Measurements from ENCODE around the gene GPC1.
"Not testable (repeated sequence)": the region's sequence is repeated elsewhere in the genome, so short reads cannot be mapped to it uniquely, and the experiment has no call there.

The GPC1 gene

DNA sequence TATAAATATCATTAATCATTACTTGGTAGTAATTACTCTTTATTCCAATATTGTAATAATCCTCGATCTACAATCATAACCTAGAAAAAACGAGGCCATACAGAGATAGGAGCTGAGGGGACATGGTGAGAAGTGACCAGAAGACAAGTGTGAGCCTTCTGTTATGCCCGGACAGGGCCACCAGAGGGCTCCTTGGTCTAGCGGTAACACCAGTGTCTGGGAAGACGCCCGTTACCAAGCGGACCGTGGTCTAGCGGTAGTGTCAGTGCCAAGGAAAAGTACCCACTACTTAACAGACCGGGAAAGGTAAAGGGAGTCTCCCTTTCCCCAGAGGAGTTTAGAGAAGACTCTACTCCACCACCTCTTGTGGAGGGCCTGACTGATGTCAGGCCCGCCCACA lies 59.5 kb downstream of the GPC1 start:
- DNase-seq (ENCODE audit: low read depth in 2 of 2, low spot score in 1 of 2), result not testable (repeated sequence)

DNA sequence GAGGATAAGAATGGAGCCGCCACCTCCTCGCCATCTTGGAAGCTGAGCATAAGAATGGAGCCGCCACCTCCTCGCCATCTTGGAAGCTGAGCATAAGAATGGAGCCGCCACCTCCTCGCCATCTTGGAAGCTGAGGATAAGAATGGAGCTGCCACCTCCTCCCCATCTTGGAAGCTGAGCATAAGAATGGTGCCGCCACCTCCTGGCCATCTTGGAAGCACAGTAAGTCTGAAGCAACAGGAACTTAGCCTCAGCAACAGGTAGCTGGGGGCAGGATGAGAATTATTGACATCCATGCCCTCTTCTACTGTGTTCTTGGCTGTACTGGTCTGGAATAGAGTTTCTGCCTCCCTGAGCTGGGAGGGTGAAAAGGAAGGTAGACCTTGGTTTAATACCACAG lies 61.6 kb downstream of the GPC1 start:
- DNase-seq (ENCODE audit: low read depth in 2 of 2, low spot score in 1 of 2), result not testable (repeated sequence)

DNA sequence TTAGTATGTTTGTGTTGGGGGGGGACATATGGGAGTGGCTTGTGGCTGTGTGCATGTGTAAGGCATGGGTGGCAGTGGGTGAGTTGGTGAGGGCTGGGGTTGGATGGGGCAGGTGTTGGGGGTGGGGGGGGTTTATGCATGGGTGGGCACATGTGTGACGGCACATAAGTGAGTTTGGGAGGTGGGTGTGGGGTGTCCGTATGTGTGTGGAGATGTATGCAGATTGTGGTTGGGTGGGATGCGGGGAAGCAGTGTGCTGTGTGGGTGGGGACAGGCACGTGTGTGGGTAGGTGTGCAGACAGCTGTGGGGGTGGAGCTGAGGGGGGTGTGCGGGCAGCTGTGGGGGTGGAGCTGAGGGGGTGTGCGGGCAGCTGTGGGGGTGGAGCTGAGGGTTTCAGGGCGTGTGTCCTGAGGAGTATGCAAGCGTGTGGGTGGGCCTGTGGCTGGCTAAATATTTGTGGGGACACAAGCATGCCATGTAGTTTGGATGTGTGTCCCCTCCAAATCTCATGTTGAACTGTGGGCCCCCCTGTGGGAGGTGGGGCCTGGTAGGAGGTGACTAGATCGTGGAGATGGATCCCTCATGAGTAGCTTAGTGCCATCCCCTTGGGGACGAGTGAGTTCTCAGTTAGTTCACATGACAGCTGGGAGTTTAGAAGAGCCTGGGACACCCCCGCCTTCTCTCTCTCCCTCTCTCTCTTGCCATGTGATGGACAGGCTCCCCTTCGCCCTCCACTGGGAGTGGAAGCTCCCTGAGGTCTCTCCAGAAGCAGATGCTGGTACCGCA lies 62.9 kb downstream of the GPC1 start:
- no peak for DNase-seq (ENCODE audit: low read depth in 2 of 2, low spot score in 1 of 2)

DNA sequence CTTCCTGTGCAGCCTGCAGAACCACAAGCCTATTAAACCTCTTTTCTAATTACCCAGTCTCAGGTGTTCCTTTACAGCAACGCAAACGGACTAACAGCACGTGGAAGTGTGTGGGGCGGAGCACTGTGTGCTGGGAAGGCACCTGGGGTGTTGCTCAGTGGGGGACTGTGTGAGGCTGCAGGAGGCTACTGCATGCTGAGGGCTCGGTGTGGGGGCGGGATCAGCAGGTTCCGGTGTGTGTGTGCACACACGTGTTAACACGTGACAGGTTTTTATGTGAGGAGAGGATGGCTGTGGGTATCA lies 63.4 kb downstream of the GPC1 start:
- no peak for DNase-seq (ENCODE audit: low read depth in 2 of 2, low spot score in 1 of 2)

DNA sequence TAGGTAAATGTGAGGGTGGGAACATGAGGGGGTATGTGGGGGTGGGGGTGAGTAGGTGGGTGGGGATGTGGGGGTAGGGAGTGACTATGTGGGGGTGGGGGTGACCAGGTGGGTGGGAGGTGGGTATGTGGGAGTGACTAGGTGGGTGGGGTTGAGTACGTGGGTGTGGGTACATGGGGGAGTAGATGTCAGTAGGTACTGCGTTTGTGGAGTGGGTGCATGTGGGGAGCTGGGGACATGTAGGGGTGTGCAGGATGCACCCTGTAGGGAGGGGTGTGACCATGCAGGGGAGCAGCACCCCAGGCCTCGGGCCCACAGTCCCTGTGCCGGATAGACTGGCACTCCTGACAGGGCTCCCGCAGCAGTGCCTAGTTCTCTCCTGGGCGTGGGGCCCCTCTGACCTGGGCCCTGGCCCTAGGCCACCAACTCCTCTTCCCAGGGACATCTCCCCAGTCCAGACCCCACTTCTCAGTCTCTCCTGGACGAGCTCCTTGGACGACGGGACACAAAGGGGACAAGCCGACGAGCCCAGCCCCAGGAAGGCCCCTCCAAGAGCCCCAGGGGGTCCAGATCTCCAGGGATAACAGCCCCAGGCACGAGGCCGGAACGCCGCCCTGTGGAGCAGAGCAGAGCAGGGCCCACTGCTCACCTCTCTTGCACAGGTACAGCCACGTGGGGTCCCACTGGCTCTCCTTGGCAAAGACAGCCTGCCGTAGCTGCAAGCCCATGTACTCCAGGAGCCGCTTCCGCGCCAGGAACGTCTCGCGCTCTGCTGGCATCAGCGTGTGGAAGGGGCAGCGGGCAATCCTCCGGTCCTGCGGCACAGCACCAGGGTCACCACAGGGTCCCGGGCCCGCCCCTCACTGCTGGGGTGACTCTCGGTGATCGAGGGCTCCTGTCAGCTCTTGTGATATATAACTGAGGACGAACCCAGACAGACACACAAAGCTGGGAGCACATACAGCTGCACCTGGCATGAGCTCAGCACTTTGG lies 64.1 kb downstream of the GPC1 start:
- no peak for DNase-seq (ENCODE audit: low read depth in 2 of 2, low spot score in 1 of 2)

DNA sequence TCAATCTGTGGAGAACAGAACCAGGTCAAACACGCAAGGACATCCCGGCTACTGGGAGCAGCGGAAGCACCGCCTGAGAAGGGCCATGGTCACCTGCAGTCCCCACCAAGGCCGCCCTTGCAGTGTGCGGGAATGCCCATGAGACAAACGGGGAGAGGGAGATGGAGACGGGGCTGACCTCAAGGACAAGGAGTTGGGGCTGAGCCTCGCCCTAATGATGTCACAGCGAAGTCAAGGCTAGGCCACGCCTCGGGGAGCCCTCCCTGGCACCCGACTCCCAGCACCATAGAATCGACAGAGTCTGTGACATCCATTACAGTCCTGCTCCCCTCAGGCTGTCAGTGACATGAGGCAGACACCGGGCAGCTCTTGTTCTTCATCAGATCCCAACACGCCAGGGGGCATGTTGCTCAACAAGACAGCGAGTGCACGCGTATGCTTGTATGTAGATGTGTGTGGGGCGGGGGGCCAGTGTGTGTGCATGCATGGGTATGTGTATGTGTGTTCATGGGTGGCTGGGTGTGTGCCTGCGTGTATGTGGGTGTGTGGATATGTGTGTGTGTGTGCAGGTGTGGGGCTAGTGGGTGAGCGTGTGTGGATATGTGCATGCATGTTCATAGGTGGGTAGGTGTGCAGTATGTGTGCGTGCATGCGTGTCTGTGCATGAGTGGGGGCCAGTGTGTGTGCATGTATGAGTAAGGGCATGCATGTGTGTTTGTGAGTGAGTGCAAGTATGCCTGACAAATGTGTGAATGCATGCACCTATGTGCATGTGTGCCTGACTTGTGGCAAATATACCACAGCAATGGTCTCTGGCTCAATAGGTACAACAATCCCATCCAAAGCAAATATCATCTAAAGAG lies 65.3 kb downstream of the GPC1 start:
- no peak for DNase-seq (ENCODE audit: low read depth in 2 of 2, low spot score in 1 of 2)

DNA sequence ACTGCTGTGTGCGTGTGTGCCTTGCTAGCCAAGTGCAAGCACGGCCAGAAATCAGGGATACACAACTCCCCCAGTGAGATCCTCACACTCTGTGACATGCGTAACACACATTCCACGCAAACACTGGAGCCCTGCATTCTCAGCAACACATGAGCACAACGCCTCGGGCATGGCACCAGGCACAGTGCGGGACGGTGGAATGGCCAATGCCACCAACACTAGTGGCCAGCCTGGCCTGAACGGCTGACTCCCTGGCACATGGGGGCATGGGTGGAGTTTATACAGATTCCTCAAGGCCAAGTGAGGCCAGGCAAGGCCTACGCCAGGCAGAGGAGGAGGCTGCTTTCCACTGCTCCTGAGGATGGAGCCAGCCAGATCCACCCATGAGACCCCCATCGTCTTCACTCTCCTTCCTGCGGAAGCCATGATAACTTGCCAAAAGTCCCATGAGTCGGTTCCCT lies 66.1 kb downstream of the GPC1 start:
- DNase-seq (ENCODE audit: low read depth in 2 of 2, low spot score in 1 of 2), result no peak

DNA sequence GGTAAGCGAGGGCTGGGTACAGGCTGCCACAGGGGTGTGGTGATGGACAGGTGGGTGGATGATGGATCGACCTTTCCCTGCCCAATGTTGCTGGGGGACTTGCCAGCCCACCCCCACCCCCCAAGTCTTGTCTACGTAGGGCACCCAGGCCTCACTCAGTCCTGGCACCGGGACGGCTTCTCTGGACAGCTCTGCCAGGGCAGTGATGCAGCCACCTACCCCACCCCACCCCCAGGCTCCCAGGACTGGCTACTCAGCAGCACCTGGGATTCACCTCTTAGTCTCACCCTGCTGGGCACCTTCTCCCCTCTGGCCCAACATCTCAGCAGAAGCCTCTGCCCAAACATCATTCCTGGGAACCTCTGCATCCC lies 66.6 kb downstream of the GPC1 start:
- no peak for DNase-seq (ENCODE audit: low read depth in 2 of 2, low spot score in 1 of 2)

DNA sequence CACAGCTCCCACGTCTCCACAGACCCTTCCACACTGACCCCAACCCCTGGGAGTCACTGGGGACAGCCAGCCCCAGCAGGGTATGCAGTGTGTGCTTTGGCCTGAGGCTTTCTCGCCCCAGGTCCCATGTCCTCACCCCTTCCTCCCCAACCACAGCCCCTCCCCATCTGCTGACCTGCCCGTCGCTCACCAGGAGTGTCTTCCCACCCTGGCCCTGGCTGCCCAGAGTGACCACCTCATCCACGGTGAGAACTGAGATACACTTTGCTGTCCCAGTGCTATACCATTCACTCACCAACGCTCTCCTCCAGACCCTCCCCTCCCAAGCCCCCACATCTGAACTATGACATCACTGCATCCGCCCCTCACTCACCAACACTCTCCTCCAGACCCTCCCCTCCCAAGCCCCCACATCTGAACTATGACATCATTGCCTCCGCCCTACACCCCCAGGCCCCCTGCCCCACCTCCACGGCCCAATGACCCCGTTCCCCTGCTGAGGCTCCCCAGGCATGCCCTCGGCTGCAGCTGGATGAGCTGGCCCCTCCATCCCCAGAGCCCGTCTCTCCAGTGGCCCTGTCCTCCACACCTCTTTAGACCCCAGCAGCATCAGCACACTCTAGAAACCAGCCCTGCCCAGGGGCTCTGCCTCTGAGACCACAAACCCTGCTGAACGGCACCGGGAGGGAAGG lies 67.1 kb downstream of the GPC1 start:
- no peak for DNase-seq (ENCODE audit: low read depth in 2 of 2, low spot score in 1 of 2)

DNA sequence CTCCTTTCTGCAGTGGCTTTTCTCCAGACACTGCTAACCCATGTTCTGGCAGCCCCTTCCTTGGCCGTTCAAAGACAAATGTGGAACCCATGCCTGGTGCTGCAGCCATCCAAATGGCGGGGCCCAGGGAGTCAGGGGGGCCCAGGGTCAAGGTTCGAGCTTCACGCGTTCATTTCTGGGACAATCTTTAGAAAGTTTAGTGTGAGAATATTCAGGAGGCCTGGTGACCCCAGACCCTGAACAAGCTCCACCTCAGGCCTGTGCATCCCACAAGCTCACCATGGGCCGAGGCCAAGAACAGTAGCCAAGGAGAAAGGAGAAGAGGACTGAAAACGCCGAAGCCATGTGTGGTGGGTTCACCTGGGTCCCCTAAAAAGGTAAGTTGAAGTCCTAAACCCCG lies 67.9 kb downstream of the GPC1 start:
- DNase-seq (ENCODE audit: low read depth in 2 of 2, low spot score in 1 of 2), result no peak

DNA sequence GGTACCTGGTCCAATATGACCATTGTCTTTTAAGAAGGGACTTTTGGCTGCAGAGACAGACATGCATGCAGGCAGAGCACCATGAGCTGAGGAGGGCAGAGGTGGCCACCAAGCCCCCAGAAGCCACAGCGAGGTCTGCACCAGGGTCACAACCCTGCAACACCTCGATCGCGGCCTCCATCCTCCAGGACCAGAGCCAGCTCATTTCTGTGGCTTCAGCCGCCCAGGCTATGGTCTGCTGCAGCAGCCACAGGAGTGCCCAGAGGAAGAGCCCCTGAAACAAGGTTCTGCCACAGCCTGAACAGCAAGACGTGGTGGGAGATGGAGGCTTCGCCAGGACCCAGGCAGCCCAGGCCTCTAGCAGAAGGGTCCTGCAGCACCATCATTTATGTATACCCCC lies 68.4 kb downstream of the GPC1 start:
- DNase-seq (ENCODE audit: low read depth in 2 of 2, low spot score in 1 of 2), result no peak

DNA sequence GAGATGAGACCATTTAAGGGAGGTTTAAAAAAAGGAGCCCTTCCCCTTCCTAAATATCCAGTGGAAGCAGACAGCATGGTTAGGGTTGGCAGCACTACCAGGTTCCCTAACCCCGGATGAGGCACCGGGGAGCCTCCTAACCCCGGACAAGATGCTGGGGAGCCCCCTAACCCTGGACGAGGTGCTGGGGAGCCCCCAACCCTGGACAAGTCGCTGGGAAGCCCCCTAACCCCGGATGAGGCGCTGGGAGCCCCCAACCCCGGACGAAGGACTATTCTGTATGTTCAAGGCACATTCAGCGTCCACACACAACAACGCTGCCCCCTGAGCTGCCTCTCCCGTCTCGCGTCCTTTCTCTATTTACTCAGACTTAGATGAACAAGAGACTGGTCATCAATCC lies 70.4 kb downstream of the GPC1 start:
- DNase-seq (ENCODE audit: low read depth in 2 of 2, low spot score in 1 of 2), result no peak

DNA sequence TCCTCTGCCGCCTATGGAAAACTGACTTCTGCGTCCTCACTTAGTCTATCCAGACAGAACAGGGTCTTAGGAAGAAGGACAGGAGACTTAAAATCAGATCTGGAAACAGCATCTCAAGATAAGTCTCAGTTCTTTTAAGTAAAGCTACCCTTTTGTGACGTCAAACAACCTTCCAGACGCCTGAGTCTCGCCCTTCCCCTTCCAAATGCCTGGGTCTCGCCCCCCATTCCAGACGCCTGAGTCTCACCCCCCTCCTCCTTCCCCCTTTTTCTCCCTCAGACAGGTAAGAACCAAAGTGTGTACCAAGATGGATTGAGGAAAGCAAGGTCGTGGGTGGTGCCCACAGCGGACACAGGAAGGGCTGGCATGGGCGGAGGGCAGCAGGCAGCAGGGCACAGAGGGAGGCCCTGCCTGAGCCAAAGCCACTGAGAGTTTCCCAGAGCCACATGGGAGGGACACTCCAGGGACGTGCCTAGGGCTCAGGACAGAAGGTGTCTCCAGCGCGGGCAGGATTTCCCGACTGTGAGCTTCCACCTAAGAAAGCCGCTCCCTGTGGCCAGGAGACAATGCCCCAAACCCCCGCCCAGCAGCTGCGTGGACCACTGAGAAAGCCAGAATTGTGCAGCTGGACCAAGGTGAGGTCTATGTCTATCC lies 71.1 kb downstream of the GPC1 start:
- DNase-seq (ENCODE audit: low read depth in 2 of 2, low spot score in 1 of 2), result no peak

DNA sequence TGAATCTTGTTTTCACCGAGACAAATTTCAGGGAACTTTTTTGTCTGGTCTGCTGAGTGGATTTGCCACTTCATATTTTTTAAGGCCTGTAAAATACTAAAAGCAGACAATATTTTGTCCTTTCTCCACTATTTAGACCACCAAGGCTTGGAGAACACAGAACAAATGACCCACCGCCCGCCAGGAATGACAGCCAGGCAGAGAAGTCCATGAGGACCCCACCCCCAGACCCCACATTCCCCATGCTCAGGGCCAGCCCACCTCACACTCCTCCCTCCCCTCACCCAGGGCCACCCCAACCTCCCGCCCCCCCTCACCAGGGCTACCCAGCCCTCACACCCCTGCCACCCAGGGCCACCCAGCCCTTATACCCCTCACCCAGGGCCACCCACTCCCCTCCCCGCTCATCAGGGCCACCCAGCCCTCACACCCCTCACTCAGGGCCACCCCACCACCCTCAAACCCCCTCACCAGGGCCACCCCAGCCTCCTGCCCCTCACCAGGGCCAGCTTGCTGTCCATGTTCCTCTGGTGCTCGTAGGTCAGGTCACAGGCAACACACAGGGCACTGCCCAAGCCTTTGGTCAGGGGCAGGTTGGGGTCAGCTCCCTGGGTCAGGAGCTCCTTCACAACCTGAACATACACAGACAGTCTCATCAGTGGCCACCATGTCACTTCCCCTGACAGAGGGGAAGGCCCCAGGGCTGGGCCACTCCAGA lies 71.8 kb downstream of the GPC1 start:
- DNase-seq (ENCODE audit: low read depth in 2 of 2, low spot score in 1 of 2), result no peak

DNA sequence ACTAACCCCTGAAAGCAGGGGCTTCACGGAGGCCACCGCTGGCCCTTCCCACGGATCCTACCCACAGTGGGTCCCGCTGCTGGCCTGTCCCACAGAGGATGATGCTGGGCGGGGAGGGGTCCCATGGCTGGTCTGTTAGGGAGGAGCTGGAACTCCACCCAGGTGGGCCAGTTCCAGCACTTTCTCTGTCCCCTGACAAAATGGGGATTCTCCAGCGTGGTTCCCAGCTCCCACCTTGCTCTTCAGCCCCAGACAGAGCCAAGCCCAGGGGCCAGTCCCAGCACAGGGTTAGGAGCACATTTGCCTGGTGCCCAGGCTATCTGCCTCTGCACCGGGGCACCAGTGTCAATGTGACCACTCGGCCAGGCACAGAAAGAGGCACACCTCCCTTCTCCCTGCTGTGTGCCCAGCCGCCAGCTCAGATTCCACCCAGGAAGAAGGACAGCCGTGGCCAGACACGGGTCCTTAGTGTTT lies 72.4 kb downstream of the GPC1 start:
- DNase-seq (ENCODE audit: low read depth in 2 of 2, low spot score in 1 of 2), result no peak

DNA sequence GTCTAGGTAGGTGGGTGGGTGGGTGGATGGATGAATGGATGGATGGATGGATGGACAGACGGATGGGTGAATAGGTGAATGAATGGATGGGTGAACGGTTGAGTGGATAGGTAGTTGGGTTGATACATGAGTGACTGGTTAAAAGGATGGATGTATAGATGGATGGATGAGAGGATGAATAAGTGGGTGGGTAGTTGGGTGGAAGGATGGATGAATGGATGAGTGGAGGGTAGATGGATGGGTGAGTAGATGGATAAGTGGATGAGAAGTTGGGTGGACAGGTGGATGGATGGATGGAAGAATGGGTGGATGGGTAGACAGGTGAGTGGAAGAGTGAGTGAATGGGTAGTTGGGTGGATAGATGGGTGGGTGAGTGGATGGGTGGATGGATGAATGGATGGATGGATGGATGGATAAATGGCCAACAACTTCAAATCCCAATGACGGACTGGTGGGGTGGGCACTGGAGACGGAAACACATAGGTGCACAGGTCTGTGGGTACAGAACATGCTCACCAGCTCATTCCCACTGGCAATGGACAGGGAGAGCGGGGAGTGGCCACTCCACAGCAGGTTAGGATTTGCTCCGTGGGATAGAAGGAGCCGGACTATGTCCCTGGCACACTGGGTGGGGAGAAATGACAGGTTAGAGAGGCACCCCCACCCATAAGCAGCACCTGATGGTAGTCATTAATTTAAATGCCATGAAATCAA lies 73.5 kb downstream of the GPC1 start:
- no peak for DNase-seq (ENCODE audit: low read depth in 2 of 2, low spot score in 1 of 2)

DNA sequence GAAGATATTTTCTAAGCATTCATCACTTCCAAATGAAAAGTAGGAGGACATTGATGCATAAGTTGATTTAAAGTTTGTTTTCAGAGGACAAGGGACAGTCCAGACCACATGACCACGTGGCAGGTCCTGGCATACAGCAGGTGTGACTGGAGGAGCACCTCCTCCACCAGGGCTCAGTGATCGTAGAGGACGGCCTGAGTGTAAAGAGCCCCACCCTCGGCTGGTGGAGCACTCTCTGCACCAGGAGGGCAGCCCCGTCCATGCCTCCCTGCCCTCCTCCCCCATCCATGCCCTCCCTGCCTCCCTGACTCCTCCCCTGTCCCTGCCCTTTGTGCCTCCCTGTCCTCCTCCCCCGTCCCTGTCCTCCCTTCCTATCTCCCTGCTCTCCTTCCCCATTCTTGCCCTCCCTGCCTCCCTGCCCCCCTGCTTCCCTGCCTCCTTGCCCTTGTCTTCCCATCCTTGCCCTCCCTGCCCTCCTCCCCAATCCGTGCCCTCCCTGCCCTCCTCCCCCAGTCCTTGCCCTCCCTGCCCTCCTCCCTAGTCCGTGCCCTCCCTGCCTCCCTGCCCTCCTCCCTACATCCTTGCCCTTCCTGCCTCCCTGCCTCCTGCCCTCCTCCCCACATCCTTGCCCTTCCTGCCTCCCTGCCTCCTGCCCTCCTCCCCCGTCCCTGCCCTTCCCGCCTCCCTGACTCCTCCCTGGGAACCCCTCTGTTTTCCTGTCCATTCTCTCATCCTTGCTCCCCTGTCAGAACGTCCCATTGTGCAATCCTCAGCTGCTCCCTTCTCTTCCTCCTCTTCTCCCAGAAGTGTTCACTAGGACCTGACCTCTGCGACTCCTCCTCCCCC lies 74.4 kb downstream of the GPC1 start:
- no peak for DNase-seq (ENCODE audit: low read depth in 2 of 2, low spot score in 1 of 2)

Data from stimulated activated CD8-positive, alpha-beta memory T cell treated with anti-CD3 and anti-CD28 coated beads, Interleukin-4, amount 100 ng/mL, for 4 hours (primary cell).